GM12872 (cell line): ENCODE measurements around the gene COL26A1.

ENCODE experiments used
- CTCF ChIP-seq: IDR thresholded peaks from 3 replicates; pipeline ENCODE4 v1.5.1; 2011; ENCODE audit warnings: low read depth, mild to moderate bottlenecking, low read length, moderate library complexity; ENCODE audit not compliant: insufficient read depth

Gene COL26A1

GRCh38 chr7:101363734-101364374 is 1.2 kb downstream of the COL26A1 start:
- peak; percentile 82 for TF ChIP-seq CTCF

- TF ChIP-seq CTCF = no peak
These were observed 3.3 kb downstream of the COL26A1 start for GRCh38 chr7:101365956-101366355.

GRCh38 chr7:101367676-101368075 is 5.0 kb downstream of the COL26A1 start:
- no peak for TF ChIP-seq CTCF

GRCh38 chr7:101368422-101369165 is 5.9 kb downstream of the COL26A1 start:
- no peak for TF ChIP-seq CTCF

- TF ChIP-seq CTCF = no peak
These were observed 8.2 kb downstream of the COL26A1 start for GRCh38 chr7:101370836-101371235.

GRCh38 chr7:101373812-101374614 is 11.3 kb downstream of the COL26A1 start:
- no peak for TF ChIP-seq CTCF

GRCh38 chr7:101374990-101375389 is 12.3 kb downstream of the COL26A1 start:
- no peak for TF ChIP-seq CTCF
